K562 (cell line): ENCODE measurements around the gene B3GLCT. TPM values are rescaled to one million over a fixed set of nuclear protein-coding genes. Genes with fewer than 3 reads are reported as not detected.

Experiments used
- ATAC-seq: fragments of 200-7000 bp; cut with Tn5 transposase; 3 replicates; pipeline ENCODE4 v1.9.1; 2020; ENCODE audit warnings: moderate library complexity
- BruUV-seq: library from RNA; stranded (reverse); fragments of 400-500 nt; replicated peaks from 2 replicates; lab custom pipeline; 2021; lab: Mats Ljungman, UMichigan
- CTCF ChIA-PET: fragments of 300-600 bp; formaldehyde crosslinking; extraction: SDS; loops from one replicate; lab custom pipeline; 2021; ENCODE audit warnings: low intra/inter-chr PET ratio; lab: Yijun Ruan, JAX
- POLR2A ChIA-PET: fragments of 300-600, 350-650 bp; sonication (Branson Sonifier 250); formaldehyde crosslinking; extraction: SDS; loops from one replicate; lab custom pipeline; 2021; ENCODE audit warnings: antibody characterized with exemption, inconsistent platforms; lab: Yijun Ruan, JAX
- DNase-seq, 4 experiments: peaks; one replicate each; pipeline versions ENCODE4 v3.0.0 to v3.0.0-alpha.2; 2011 to 2018; ENCODE audit warnings: low spot score in 3 of 4, mixed read lengths in 3 of 4; ENCODE audit errors: extremely low read depth in 1 of 4
- FAIRE-seq: peaks from 2 replicates; lab custom pipeline; 2011; peaks lifted over from hg19 to GRCh38; lab: Jason Lieb, UNC
- H2AFZ ChIP-seq: 2 replicates; pipeline ENCODE4 v1.6.0; 2011; ENCODE audit warnings: low read depth, low read length, control low read depth, inconsistent platforms
- H3K27ac ChIP-seq: fragments of 200-600 bp; 3 replicates; pipeline ENCODE4 v1.8.0; 2011; ENCODE audit warnings: low read depth, mild to moderate bottlenecking, control low read depth, inconsistent platforms, low read length, moderate library complexity, mixed read lengths; ENCODE audit errors: extremely low read depth
- H3K27me3 ChIP-seq, 2 experiments: fragments of 300-600 bp in 1 of 2; 2 replicates in 1 of 2; 3 replicates in 1 of 2; pipeline versions ENCODE4 v1.6.0 to v1.8.0; 2011; ENCODE audit warnings: inconsistent platforms in 2 of 2, low read length in 2 of 2, mild to moderate bottlenecking in 1 of 2, mixed read lengths in 1 of 2, moderate library complexity in 1 of 2; ENCODE audit not compliant: control insufficient read depth in 2 of 2, insufficient read depth in 2 of 2
- H3K36me3 ChIP-seq: fragments of 300-600 bp; 3 replicates; pipeline ENCODE4 v1.8.0; 2011; ENCODE audit warnings: mild to moderate bottlenecking, low read length, inconsistent platforms; ENCODE audit not compliant: control insufficient read depth, insufficient read depth
- H3K4me1 ChIP-seq, 2 experiments: fragments of 200-600 bp in 1 of 2; replicated peaks in 1 of 2; 2 replicates in 1 of 2; 3 replicates in 1 of 2; pipeline versions ENCODE4 v1.5.1 to v1.8.0; 2011; ENCODE audit warnings: inconsistent platforms in 2 of 2, low read length in 2 of 2, mild to moderate bottlenecking in 1 of 2, mixed read lengths in 1 of 2, moderate library complexity in 1 of 2; ENCODE audit not compliant: control insufficient read depth in 2 of 2, insufficient read depth in 2 of 2
- H3K4me2 ChIP-seq: 2 replicates; pipeline ENCODE4 v1.6.1; 2011; ENCODE audit warnings: low read length, control low read depth, inconsistent platforms, mixed read lengths; ENCODE audit not compliant: insufficient read depth
- H3K4me3 ChIP-seq: fragments of 200-600 bp; sonication (generic), shearing (Covaris generic); 2 replicates; pipeline ENCODE4 v1.5.1; 2016; ENCODE audit warnings: control low read depth, inconsistent platforms
- H3K79me2 ChIP-seq: fragments of 200-600 bp; 3 replicates; pipeline ENCODE4 v1.8.0; 2011; ENCODE audit warnings: low read length, inconsistent platforms; ENCODE audit not compliant: control insufficient read depth, insufficient read depth
- H3K9ac ChIP-seq, 2 experiments: 2 replicates each; pipeline versions ENCODE4 v1.6.0 to v1.6.1; 2011; ENCODE audit warnings: low read depth in 2 of 2, low read length in 2 of 2, control low read depth in 1 of 2, inconsistent platforms in 1 of 2, mild to moderate bottlenecking in 1 of 2, mixed read lengths in 1 of 2; ENCODE audit not compliant: insufficient read depth in 1 of 2
- H3K9me1 ChIP-seq: one replicate; pipeline ENCODE4 v1.6.0; 2011; ENCODE audit warnings: inconsistent platforms, mild to moderate bottlenecking, low read length, moderate library complexity; ENCODE audit not compliant: control insufficient read depth, insufficient read depth
- H3K9me3 ChIP-seq: replicated peaks from 2 replicates; pipeline ENCODE4 v1.5.1; 2011; ENCODE audit warnings: low read depth, low read length, inconsistent platforms; ENCODE audit not compliant: control insufficient read depth, insufficient read depth
- H4K20me1 ChIP-seq: replicated peaks from 2 replicates; pipeline ENCODE4 v1.6.1; 2011; ENCODE audit warnings: low read length, inconsistent platforms, mixed read lengths; ENCODE audit not compliant: control insufficient read depth, insufficient read depth
- BRD9 ChIP-seq: fragments of 450-650 bp; IDR thresholded peaks from 2 replicates; pipeline ENCODE4 v1.6.1; 2018; ENCODE audit warnings: low read depth; ENCODE audit not compliant: partially characterized antibody
- FOXJ2 ChIP-seq: fragments of 200-800 bp; sonication (Bioruptor generic); IDR thresholded peaks from 2 replicates; pipeline ENCODE4 v1.6.1; 2016; ENCODE audit warnings: missing genetic modification characterization, missing compliant biosample characterization
- FOXK1 ChIP-seq: sonication (generic); formaldehyde crosslinking; IDR thresholded peaks from 2 replicates; pipeline ENCODE4 v1.8.0; 2022; ENCODE audit warnings: missing genetic modification reagents, mild to moderate bottlenecking, borderline replicate concordance
- GABPB2 ChIP-seq: fragments of 250-450 bp; sonication (Bioruptor Pico); conservative IDR thresholded peaks from 2 replicates; pipeline ENCODE4 v1.5.1; 2021; ENCODE audit warnings: mild to moderate bottlenecking
- GTF2E2 ChIP-seq: fragments of 200-800 bp; sonication (Bioruptor generic); IDR thresholded peaks from 2 replicates; pipeline ENCODE4 v1.6.1; 2016; ENCODE audit warnings: missing genetic modification characterization, missing compliant biosample characterization
- HNRNPUL1 ChIP-seq: fragments of 200-400 bp; formaldehyde crosslinking; IDR thresholded peaks from 2 replicates; pipeline ENCODE4 v1.6.1; 2017; ENCODE audit warnings: low read length
- KDM1A ChIP-seq, 2 experiments: fragments of 450-650 bp; IDR thresholded peaks; 2 replicates each; pipeline ENCODE4 v1.6.1; 2016; ENCODE audit warnings: mild to moderate bottlenecking in 2 of 2
- KHSRP ChIP-seq: fragments of 450-650 bp; IDR thresholded peaks from 2 replicates; pipeline ENCODE4 v1.6.1; 2017
- PPARD ChIP-seq: fragments of 250-450 bp; sonication (Bioruptor Pico); IDR thresholded peaks from 2 replicates; pipeline ENCODE4 v1.8.0; 2022; ENCODE audit warnings: inconsistent platforms, mild to moderate bottlenecking, moderate library complexity
- SMARCB1 ChIP-seq: IDR thresholded peaks from 2 replicates; pipeline ENCODE4 v1.6.1; 2011; ENCODE audit warnings: improper control_type of control experiment, low read depth; ENCODE audit not compliant: insufficient read length
- SREBF2 ChIP-seq: sonication (generic); formaldehyde crosslinking; IDR thresholded peaks from 2 replicates; pipeline ENCODE4 v1.4.0; 2020; ENCODE audit warnings: mild to moderate bottlenecking, missing genetic modification reagents
- SRF ChIP-seq, 2 experiments: fragments of 250-450, 450-650 bp in 1 of 2; sonication (Bioruptor Pico) in 1 of 2; sonication (generic) in 1 of 2; formaldehyde crosslinking; IDR thresholded peaks; 2 replicates each; pipeline versions ENCODE4 v1.5.0 to v1.5.1; 2020 to 2022; ENCODE audit warnings: mild to moderate bottlenecking in 1 of 2, missing genetic modification reagents in 1 of 2
- TAF1 ChIP-seq: IDR thresholded peaks from 2 replicates; pipeline ENCODE4 v1.6.1; 2011; ENCODE audit warnings: mild to moderate bottlenecking, low read length, moderate library complexity; ENCODE audit not compliant: insufficient read depth, control insufficient read depth, severe bottlenecking; ENCODE audit errors: extremely low read depth
- TCF7 ChIP-seq: sonication (generic); IDR thresholded peaks from 2 replicates; pipeline ENCODE4 v1.6.1; 2016; ENCODE audit warnings: antibody characterized with exemption, borderline replicate concordance
- ZBTB17 ChIP-seq: fragments of 450-650 bp; formaldehyde crosslinking; IDR thresholded peaks from 2 replicates; pipeline ENCODE4 v1.4.0; 2020; ENCODE audit warnings: mild to moderate bottlenecking
- ZNF184 ChIP-seq: sonication (generic); formaldehyde crosslinking; IDR thresholded peaks from 2 replicates; pipeline ENCODE4 v1.5.0; 2020; ENCODE audit warnings: missing genetic modification reagents
- ZNF224 ChIP-seq: sonication (generic); formaldehyde crosslinking; IDR thresholded peaks from 2 replicates; pipeline ENCODE4 v1.8.0; 2022; ENCODE audit warnings: mild to moderate bottlenecking, missing genetic modification reagents
- ZNF408 ChIP-seq: fragments of 250-450 bp; sonication (Bioruptor Pico); IDR thresholded peaks from 2 replicates; pipeline ENCODE4 v1.4.0; 2020; ENCODE audit warnings: low read depth, mild to moderate bottlenecking, moderate library complexity
- ZNF785 ChIP-seq: fragments of 250-450 bp; sonication (Bioruptor Pico); IDR thresholded peaks from 2 replicates; pipeline ENCODE4 v1.4.0; 2020; ENCODE audit warnings: mild to moderate bottlenecking
- WGBS: fragments of 100-300 bp; shearing (Covaris generic); methylation state at CpG from one replicate; pipeline ENCODE4 v1.1.6; 2016; ENCODE audit warnings: low coverage, mixed read lengths; ENCODE audit not compliant: insufficient coverage; ENCODE audit errors: missing lambda C conversion rate; 5-methylcytosine and 5-hydroxymethylcytosine counted together
- in situ Hi-C: fragments of 300-500 bp; cut with MboI; formaldehyde crosslinking; loops from 4 replicates; pipeline ENCODE4 v1.15.0; 2018; ENCODE audit warnings: inconsistent platforms, mixed read lengths
- intact Hi-C: fragments of 100-400 bp; cut with micrococcal nuclease; formaldehyde crosslinking; loops from 2 replicates; pipeline ENCODE4 v1.14.2; 2022
- polyA plus RNA-seq, 8 experiments: library from polyadenylated mRNA; depleted of rRNA in 4 of 8; stranded (reverse) in 5 of 8; unstranded in 3 of 8; fragments of >200 nt; fragmentation: Nextera tagmentation in 2 of 8; fragmentation: Illumina TruSeq in 1 of 8; extraction: Ambion mirVana in 2 of 8; extraction: Trizol in 1 of 8; gene quantifications; 2 replicates each; pipeline versions ENCODE4 v1.2.1 to v1.2.3, GENCODE V29; 2011 to 2014; ENCODE audit warnings: inconsistent platforms in 1 of 8, missing spikeins in 1 of 8
- total RNA-seq, 7 experiments: library from RNA; depleted of rRNA in 6 of 7; stranded (reverse); fragments of >200 nt in 6 of 7; fragmentation: Illumina TruSeq in 2 of 7; extraction: Trizol in 2 of 7; gene quantifications; 2 replicates each; pipeline versions ENCODE4 v1.2.1 to v1.2.3, GENCODE V29; 2011 to 2021; ENCODE audit warnings: low replicate concordance in 1 of 7
- TF ChIP-seq, protein P1 (sequence below), 2 experiments: IDR thresholded peaks in 1 of 2; conservative IDR thresholded peaks in 1 of 2; 2 replicates each; pipeline ENCODE4 v1.6.1; 2016; ENCODE audit warnings: low read depth in 2 of 2, mild to moderate bottlenecking in 1 of 2, missing compliant biosample characterization in 1 of 2, missing genetic modification characterization in 1 of 2, moderate library complexity in 1 of 2

The B3GLCT gene
- total and polyA plus RNA-seq, 9 of the 15 experiments (the other 6 are each of a cell fraction or from before 2014, with no cell fraction given) = 1.1 to 5.1 (median 2.9) TPM

DNA sequence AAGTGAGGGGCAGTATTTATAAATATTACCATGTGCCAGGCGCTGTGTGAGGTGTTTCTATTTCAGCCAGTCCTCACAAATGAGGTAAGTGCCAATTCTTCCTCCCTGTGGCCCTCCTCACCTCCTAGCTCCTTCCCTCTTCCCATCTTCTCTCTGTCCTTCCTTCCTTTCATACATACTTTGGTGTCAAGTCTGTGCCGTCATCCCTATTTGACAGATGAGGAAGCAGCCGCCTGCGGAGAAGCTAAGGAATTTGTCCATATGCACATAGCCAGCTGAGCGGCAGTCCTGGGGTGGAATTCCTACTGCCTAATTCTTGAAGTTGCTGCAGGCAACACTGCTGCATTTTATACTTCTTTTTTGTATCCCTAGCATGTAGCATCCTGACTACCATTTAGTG is 150.8 kb downstream of the B3GLCT start:
- BruUV-seq = no TSS peak
- H3K4me1 ChIP-seq = no peaks in the 10 kb centered on the region

DNA sequence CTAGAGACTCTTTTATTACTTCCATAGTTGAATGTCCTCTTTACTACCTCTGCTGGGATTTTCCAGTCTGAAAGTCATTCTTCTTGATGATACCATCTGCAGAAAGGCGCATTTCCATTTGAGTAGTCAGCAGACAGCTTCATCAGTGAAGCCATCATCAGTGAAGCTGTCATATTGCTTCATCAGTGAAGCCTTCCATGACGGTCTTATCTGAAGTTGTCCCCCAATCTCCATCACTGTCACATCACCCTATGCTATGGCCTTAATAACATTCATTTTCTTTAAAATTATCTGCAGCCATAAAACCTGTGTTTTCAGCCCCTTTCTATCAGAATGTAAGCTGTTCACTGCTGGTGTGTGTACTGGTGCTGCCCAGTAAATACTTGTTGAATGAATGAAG is 151.6 kb downstream of the B3GLCT start:
- H3K9ac ChIP-seq = no peak overlapping the region
- no peak overlapping the region for H3K4me3 ChIP-seq
- H4K20me1 ChIP-seq = no peaks in the 10 kb centered on the region
- H3K4me1 ChIP-seq = no peaks in the 10 kb centered on the region
- in situ Hi-C loops = no loop called here
- FAIRE-seq = no peak
- no TSS peak for BruUV-seq
- no peaks in the 10 kb centered on the region for H3K79me2 ChIP-seq
- H3K27ac ChIP-seq = no peak overlapping the region
- DNase-seq = no peak
- H3K27me3 ChIP-seq = peaks cover 0 to 14% of the 10 kb centered on the region in 2 experiments; a peak in 3 of 5 replicates
- 0% methylated on average over 2 of the region's 2 CpGs for WGBS
- ATAC-seq = no peak
- no peak overlapping the region for H3K4me2 ChIP-seq
- intact Hi-C loops = no loop called here
- no peak overlapping the region for H2AFZ ChIP-seq
- H3K9me1 ChIP-seq = no peaks in the 10 kb centered on the region
- H3K9me3 ChIP-seq = no peaks in the 10 kb centered on the region
- CTCF ChIA-PET = no interaction called here
- POLR2A ChIA-PET = interaction anchor here (0.6 kb wide), 1 partner anchor 583 kb away, joined by 3 read pairs; no protein-coding TSS in a partner anchor
- H3K36me3 ChIP-seq = no peaks in the 10 kb centered on the region
- TF ChIP-seq SRF (CRISPR knock-in tag; IDR thresholded peaks at IDR 0.05) (no peak), SMARCB1 (no peak), TAF1 (no peak), ZNF184 (CRISPR knock-in tag) (no peak), KDM1A (IDR thresholded peaks at IDR 0.05) (no peak), ZBTB17 (CRISPR knock-in tag) (no peak), PPARD (CRISPR knock-in tag) (no peak), GTF2E2 (tag) (no peak), ZNF785 (CRISPR knock-in tag) (no peak), FOXJ2 (tag) (no peak), FOXK1 (no peak)
- TF ChIP-seq, protein P1, sequence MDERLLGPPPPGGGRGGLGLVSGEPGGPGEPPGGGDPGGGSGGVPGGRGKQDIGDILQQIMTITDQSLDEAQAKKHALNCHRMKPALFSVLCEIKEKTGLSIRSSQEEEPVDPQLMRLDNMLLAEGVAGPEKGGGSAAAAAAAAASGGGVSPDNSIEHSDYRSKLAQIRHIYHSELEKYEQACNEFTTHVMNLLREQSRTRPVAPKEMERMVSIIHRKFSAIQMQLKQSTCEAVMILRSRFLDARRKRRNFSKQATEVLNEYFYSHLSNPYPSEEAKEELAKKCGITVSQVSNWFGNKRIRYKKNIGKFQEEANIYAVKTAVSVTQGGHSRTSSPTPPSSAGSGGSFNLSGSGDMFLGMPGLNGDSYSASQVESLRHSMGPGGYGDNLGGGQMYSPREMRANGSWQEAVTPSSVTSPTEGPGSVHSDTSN (CRISPR knock-in tag; IDR thresholded peaks at IDR 0.05; ENCODE audit: low read depth) = no peak
- TF ChIP-seq, protein P1 (tag; conservative IDR thresholded peaks at IDR 0.05; ENCODE audit: low read depth) = no peak

More for the DNA sequence above, 150.8 kb downstream of the B3GLCT start:
- H3K27ac ChIP-seq = no peak overlapping the region
- H3K27me3 ChIP-seq = peaks cover 0 to 14% of the 10 kb centered on the region in 2 experiments; a peak in 3 of 5 replicates
- H3K9me3 ChIP-seq = no peaks in the 10 kb centered on the region
- no peak for ATAC-seq
- H3K9ac ChIP-seq = no peak overlapping the region
- intact Hi-C loops (no loop called here), in situ Hi-C loops (no loop called here)
- no peak overlapping the region for H2AFZ ChIP-seq
- TF ChIP-seq GABPB2 (no peak), ZNF224 (CRISPR knock-in tag) (no peak), BRD9 (no peak), SREBF2 (no peak), KHSRP (no peak), ZNF408 (CRISPR knock-in tag) (no peak), HNRNPUL1 (no peak), TCF7 (no peak)
- no peaks in the 10 kb centered on the region for H3K36me3 ChIP-seq
- no peak for FAIRE-seq
- WGBS = 0% methylated on average over 5 of the region's 5 CpGs
- no peaks in the 10 kb centered on the region for H4K20me1 ChIP-seq
- POLR2A ChIA-PET = no interaction called here
- H3K79me2 ChIP-seq = no peaks in the 10 kb centered on the region
- no peak for DNase-seq
- H3K9me1 ChIP-seq = no peaks in the 10 kb centered on the region
- CTCF ChIA-PET = no interaction called here
- H3K4me3 ChIP-seq = no peak overlapping the region
- no peak overlapping the region for H3K4me2 ChIP-seq
